ENCODE data around the gene HMOX1.

- TF ChIP-seq CTCF (IDR thresholded peaks at IDR 0.05 in 2 of 3, conservative IDR thresholded peaks at IDR 0.05 in 1 of 3; ENCODE audit: borderline replicate concordance in 1 of 3, insufficient read depth in 1 of 3, low read depth in 2 of 3, low read length in 2 of 3) (no peak), FOSL1 (IDR thresholded peaks at IDR 0.05; ENCODE audit: low read depth) (no peak), POLR2A (IDR thresholded peaks at IDR 0.05; ENCODE audit: borderline replicate concordance, extremely low read depth, insufficient read depth, insufficient read length) (no peak), SIN3A (IDR thresholded peaks at IDR 0.05; ENCODE audit: low read depth) (no peak)
These were observed 3.2 kb upstream of the HMOX1 start for GRCh38 chr22:35377735-35378134.

Data from HCT116 (cell line).